AG04450 (cell line): ENCODE results near the gene TGOLN2. TPM values are rescaled to one million over a fixed set of nuclear protein-coding genes. Genes with fewer than 3 reads are reported as not detected.

Experiments
- CTCF ChIA-PET: fragments of 300-600, 350-600 bp; formaldehyde crosslinking; extraction: SDS; loops from one replicate; lab custom pipeline; 2022; ENCODE audit warnings: antibody characterized with exemption, inconsistent platforms; lab: Charles Lee
- POLR2A ChIA-PET: fragments of 350-600 bp; formaldehyde crosslinking; extraction: SDS; loops from one replicate; lab custom pipeline; 2021; ENCODE audit warnings: antibody characterized with exemption, inconsistent platforms; lab: Yijun Ruan, JAX
- DNase-seq: peaks from one replicate; pipeline ENCODE4 v3.0.0-alpha.2; 2011; ENCODE audit warnings: low read depth, low spot score
- H3K27ac ChIP-seq: one replicate; pipeline ENCODE4 v1.5.1; 2012; ENCODE audit warnings: low read depth, low read length, control low read depth
- H3K27me3 ChIP-seq: one replicate; pipeline ENCODE4 v1.6.0; 2012; ENCODE audit warnings: low read length; ENCODE audit not compliant: control insufficient read depth, insufficient read depth
- H3K4me3 ChIP-seq: 2 replicates; pipeline ENCODE4 v1.5.1; 2011; ENCODE audit warnings: mild to moderate bottlenecking, low read depth, low read length, control low read depth
- H3K9me3 ChIP-seq: 2 replicates; pipeline ENCODE4 v1.5.1; 2012; ENCODE audit warnings: low read length; ENCODE audit not compliant: control insufficient read depth, insufficient read depth
- CTCF ChIP-seq: IDR thresholded peaks from 2 replicates; pipeline ENCODE4 v1.5.1; 2011; ENCODE audit warnings: low read depth, low read length, control low read depth, inconsistent platforms
- polyA plus RNA-seq: library from polyadenylated mRNA; depleted of rRNA; stranded (reverse); fragments of >200 nt; gene quantifications from 2 replicates; pipeline ENCODE4 v1.2.3, GENCODE V29; 2011

Gene TGOLN2
- polyA plus RNA-seq, 1 experiment = 155 TPM

- no peak for TF ChIP-seq CTCF
- DNase-seq = peak; percentile 55
- H3K9me3 ChIP-seq = no peaks in the 10 kb centered on the region; the same call in 1 of the 2 replicates
- H3K27ac ChIP-seq = peak overlapping the region; percentile 96
- H3K27me3 ChIP-seq = no peaks in the 10 kb centered on the region
- CTCF ChIA-PET = interaction anchor here (1.4 to 2.6 kb wide), 2 partner anchors 12 to 212 kb away, joined by 6 to 12 read pairs; no protein-coding TSS in a partner anchor
- H3K4me3 ChIP-seq = no peak overlapping the region; the same call in none of the 2 replicates
- POLR2A ChIA-PET = interaction anchor here (1.0 to 2.1 kb wide), 4 partner anchors 21 to 145 kb away, joined by 4 to 17 read pairs (median 8); partner anchors contain the start of gene TCF7L1
These were observed 49.4 kb downstream of the TGOLN2 start for GRCh38 chr2:85278361-85278760.

GRCh38 chr2:85277416-85278158 lies 50.2 kb downstream of the TGOLN2 start:
- Histone ChIP-seq H3K27ac (peak overlapping the region; percentile 96), H3K4me3 (peak overlapping the region; percentile 34), H3K27me3 (no peaks in the 10 kb centered on the region), H3K9me3 (no peaks in the 10 kb centered on the region; the same call in 1 of the 2 replicates)
- peak; percentile 85 for DNase-seq
- POLR2A ChIA-PET = interaction anchor here (0.5 to 2.1 kb wide), 8 partner anchors 11 to 144 kb away, joined by 3 to 17 read pairs (median 8); partner anchors contain the start of gene TCF7L1
- CTCF ChIA-PET = interaction anchor here (1.4 to 2.6 kb wide), 2 partner anchors 12 to 211 kb away, joined by 6 to 12 read pairs; no protein-coding TSS in a partner anchor
- TF ChIP-seq CTCF = no peak

- Histone ChIP-seq H3K27ac (peak overlapping the region; percentile 96), H3K4me3 (no peak overlapping the region), H3K9me3 (no peaks in the 10 kb centered on the region; the same call in 1 of the 2 replicates), H3K27me3 (no peaks in the 10 kb centered on the region)
- CTCF ChIA-PET = interaction anchor here (1.1 to 2.6 kb wide), 3 partner anchors 11 to 210 kb away, joined by 3 to 12 read pairs (median 4); no protein-coding TSS in a partner anchor
- DNase-seq = no peak
- POLR2A ChIA-PET = interaction anchor here (0.7 to 2.1 kb wide), 2 partner anchors 28 to 143 kb away, joined by 5 to 10 read pairs; partner anchors contain the start of gene TCF7L1
- no peak for TF ChIP-seq CTCF
These were observed 51.1 kb downstream of the TGOLN2 start for GRCh38 chr2:85276571-85277118.

- Histone ChIP-seq H3K4me3 (peak overlapping the region; percentile 23), H3K27ac (no peak overlapping the region), H3K9me3 (no peaks in the 10 kb centered on the region; the same call in 1 of the 2 replicates), H3K27me3 (no peaks in the 10 kb centered on the region)
- ChIA-PET POLR2A (no interaction called here), CTCF (interaction anchor here (1.1 to 2.6 kb wide), 3 partner anchors 10 to 209 kb away, joined by 3 to 12 read pairs (median 4); no protein-coding TSS in a partner anchor)
- TF ChIP-seq CTCF = no peak
- DNase-seq = no peak
These were observed 51.7 kb downstream of the TGOLN2 start for GRCh38 chr2:85275984-85276540.
